A673 (cell line): Measurements from ENCODE around the gene TARP.
"Not testable (repeated sequence)": the region's sequence is repeated elsewhere in the genome, so short reads cannot be mapped to it uniquely, and the experiment has no call there.

ENCODE experiments used
- EZH2 ChIP-seq: fragments of 200-600 bp; sonication (generic); IDR thresholded peaks from 2 replicates; pipeline ENCODE4 v1.6.1; 2017; ENCODE audit warnings: borderline replicate concordance, low read depth, mild to moderate bottlenecking, mixed read lengths, antibody characterized with exemption, low read length; ENCODE audit not compliant: poor library complexity, severe bottlenecking
- TF ChIP-seq, protein P1 (sequence below): fragments of 300-800, 200-600 bp; sonication (generic); conservative IDR thresholded peaks from 2 replicates; pipeline ENCODE4 v1.5.1; 2017; ENCODE audit warnings: low read depth, mild to moderate bottlenecking, antibody characterized with exemption, low read length, moderate library complexity, mixed read lengths

DNA sequence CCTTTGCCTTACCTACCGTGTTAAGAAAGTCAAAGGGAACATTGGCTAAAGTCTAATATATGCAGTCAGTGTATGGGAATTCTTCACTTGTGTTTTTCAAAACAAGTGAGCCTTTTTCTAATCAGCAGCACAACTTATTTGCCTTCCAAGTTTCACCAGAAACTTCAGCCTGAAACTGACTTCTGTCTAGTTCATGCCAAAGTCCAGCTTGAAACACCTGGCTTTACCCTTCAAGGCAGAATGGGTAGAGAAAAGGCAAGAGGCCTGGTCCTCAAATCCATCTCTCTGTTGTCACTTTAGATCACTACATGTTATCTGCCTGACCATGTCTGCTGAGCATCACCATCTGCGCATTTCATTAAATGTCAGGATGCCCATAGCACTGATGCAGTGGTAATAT lies 3.0 kb downstream of the TARP start:
- TF ChIP-seq, protein P1, sequence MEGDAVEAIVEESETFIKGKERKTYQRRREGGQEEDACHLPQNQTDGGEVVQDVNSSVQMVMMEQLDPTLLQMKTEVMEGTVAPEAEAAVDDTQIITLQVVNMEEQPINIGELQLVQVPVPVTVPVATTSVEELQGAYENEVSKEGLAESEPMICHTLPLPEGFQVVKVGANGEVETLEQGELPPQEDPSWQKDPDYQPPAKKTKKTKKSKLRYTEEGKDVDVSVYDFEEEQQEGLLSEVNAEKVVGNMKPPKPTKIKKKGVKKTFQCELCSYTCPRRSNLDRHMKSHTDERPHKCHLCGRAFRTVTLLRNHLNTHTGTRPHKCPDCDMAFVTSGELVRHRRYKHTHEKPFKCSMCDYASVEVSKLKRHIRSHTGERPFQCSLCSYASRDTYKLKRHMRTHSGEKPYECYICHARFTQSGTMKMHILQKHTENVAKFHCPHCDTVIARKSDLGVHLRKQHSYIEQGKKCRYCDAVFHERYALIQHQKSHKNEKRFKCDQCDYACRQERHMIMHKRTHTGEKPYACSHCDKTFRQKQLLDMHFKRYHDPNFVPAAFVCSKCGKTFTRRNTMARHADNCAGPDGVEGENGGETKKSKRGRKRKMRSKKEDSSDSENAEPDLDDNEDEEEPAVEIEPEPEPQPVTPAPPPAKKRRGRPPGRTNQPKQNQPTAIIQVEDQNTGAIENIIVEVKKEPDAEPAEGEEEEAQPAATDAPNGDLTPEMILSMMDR, result not testable (repeated sequence)
- TF ChIP-seq EZH2, result not testable (repeated sequence)
